Retina (tissue), 1 donor: ENCODE results near the gene LRIT3.
"Not testable (repeated sequence)": the region's sequence is repeated elsewhere in the genome, so short reads cannot be mapped to it uniquely, and the experiment has no call there.

Experiments used
- DNase-seq: peaks from one replicate; pipeline ENCODE4 v3.0.0-alpha.2; 2016

The LRIT3 gene

DNA sequence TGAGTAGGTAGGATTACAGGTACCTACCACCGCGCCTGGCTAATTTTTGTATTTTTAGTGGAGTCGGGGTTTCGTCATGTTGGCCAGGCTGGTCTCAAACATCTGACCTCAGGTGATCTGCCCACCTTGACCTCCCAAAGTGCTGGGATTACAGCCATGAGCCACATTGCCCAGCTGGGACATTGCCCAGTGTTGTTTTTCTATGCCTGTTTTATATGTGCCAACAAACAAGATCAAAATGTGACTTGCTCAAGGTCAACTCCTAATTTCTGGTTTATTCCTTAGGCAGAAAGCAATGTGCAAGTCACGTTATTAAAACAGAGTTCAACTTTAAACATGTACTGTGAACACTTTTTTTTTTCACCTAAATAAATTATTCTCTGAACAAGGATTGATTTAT lies 2.7 kb downstream of the LRIT3 start:
- DNase-seq: no peak

DNA sequence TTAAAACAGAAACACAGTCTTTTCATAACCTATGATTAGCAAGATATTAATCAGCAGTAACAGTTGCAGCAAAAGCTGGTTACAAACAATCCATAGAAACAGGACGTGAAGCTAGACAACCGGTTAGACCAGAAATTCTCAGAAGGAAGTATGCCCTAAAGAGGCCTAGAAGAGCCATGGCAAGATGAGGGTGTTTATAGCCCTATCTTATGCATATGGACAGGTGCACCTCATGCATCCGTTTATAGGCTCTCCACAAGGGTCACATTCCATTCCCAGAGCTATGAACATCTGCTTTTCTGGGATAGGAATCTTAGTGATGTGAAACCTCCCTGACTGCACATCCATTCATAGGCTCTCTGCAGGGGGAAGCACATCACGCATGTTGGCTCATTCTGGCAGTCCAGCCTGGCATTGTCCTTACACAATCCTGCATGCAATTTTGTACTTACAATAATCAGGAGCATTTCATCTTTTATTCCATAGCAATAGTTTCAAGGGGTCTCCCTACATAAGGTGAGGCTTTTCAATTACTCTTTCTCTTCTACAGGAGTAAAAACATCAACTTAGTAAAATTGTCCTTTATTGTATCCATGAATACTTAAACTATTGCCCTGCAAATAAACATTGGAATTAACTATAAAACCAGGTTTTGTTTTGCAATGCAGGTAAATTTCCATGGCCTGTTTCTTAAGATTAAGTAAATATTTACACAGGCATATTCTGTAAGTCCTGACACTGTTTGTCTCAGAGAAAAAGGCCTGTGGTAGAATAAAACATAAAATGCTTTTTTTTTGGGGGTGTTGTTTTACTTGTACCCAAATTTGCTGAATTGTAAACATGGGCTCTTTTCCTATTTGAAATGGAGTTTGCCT lies 11.8 kb downstream of the LRIT3 start:
- not testable (repeated sequence) for DNase-seq

DNA sequence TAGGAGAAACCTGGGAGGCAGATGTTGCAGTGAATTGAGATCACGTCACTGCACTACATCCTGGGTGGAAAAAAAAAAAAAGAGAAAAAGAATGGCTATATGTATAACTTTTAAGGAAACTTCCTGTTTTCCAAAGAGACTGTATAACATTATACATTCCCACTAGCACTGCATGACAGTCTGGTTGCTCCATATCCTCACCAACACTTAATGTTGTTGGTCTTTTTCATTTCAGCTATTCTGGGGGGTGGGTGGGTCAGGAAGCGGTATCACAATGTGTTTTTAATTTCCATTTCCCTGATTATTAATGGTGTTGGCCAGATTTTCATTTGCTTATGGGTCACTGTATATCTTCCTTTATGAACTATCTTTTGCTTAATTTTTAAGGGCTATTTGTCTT lies 13.4 kb downstream of the LRIT3 start:
- DNase-seq: no peak

DNA sequence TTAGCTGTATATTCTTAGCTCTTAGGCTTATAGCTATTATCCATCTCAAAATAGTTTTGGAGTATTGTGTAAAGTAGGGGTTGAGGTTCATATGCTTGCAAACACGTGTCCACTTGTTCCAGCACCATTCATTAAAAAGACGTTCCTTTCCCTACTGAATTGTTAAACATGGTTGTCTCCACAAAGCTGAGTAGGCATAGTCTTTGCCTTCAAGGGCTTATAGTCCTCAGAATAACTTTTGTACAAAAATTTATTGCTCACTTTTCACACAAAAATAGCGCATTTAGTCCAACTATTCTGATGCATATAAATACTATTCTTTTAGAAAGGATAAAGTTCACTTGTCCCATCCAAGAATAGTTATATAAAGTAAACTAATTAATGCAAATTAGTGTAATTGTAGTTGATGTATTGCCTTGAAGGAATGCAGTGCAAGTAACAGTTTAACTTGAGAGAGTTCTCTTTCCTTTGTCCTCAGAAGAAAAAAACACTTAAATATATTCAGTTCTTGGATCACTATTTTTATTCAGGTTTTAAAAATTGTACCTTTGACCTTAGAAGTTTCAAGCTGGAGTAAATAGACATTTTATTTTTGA lies 14.1 kb downstream of the LRIT3 start:
- DNase-seq: peak; percentile 24

DNA sequence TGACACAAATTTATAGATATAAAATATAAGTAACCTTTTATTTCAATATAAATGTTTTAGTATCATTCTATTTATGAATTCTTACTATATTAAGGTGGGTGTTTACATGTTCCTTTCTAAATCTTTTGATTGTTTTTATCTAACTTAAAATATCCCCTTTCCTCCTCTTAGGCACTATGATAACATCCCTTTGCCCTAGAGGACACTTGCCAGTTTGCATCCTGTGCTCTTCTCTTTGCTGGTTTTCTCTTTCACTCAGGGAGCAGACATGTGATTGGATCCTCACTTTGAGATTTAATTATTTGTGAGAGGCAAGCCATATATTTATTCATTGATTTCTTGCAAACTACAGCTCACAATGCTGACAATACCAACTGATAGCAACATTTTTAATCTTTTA lies 16.2 kb downstream of the LRIT3 start:
- no peak for DNase-seq

DNA sequence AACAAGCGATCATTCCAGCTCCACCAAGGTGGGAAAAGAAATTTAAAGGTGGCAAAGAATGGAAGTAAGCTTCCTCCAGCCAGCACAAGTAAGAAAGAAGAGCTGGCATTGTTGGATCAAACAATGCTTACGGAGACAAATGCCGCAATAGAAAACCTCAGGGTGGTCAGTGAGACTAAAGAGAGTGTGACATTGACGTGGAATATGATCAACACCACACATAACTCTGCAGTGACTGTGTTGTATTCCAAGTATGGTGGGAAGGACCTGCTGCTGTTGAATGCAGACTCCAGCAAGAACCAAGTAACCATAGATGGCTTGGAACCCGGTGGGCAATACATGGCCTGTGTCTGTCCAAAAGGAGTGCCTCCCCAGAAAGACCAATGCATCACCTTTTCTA lies 22.2 kb downstream of the LRIT3 start:
- no peak for DNase-seq

DNA sequence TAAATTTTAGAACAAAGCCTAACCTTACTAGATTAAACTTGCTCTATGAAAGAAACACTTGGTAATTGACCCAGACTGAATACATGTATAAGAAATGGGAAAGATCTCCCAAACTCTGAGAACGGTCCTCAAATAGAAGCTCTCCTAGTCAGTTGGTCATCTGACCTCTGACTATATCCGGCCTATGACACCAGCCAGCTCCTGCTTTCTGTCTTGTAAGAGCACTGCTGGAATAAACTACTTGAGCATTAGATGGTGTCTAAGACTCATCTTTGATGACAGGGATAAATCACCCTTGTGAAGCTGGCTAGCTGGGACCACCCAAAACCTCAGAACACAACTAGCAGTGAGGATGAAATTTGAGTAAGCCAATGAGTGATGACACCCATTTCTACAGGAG lies 24.2 kb downstream of the LRIT3 start:
- DNase-seq: no peak

DNA sequence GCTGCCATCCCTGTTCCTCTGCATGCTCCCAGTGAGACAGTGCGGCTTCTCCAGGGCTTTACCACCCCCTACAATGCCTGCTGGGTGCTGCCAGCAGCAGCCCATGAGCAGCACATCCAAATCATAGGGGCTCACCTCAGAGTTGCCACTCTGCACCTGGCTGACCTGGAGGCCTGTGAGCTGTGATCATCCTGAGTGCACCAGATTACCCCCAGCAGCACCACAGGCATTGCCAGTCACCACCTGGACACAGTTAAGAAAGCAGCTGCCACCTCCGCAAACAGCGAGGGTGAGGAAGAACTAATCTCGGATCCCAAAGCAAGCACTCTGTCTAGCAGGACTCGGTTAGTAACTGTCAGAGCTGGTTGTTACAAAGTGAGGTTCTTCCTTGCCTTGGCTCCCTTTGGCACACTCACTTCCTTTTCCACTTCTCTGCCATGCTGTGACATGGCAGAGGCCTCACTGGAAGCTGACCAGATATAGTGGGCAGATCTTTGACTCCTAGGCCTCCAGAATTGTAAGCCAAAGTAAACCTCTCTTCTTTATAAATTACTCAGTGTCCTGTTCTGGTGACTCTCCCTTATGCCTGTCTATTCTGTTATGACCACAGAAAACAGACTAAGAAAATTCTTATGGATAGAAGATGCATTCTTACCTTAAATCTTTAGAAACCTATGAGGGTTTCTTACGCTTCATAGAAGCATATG lies 25.2 kb downstream of the LRIT3 start:
- DNase-seq: no peak

DNA sequence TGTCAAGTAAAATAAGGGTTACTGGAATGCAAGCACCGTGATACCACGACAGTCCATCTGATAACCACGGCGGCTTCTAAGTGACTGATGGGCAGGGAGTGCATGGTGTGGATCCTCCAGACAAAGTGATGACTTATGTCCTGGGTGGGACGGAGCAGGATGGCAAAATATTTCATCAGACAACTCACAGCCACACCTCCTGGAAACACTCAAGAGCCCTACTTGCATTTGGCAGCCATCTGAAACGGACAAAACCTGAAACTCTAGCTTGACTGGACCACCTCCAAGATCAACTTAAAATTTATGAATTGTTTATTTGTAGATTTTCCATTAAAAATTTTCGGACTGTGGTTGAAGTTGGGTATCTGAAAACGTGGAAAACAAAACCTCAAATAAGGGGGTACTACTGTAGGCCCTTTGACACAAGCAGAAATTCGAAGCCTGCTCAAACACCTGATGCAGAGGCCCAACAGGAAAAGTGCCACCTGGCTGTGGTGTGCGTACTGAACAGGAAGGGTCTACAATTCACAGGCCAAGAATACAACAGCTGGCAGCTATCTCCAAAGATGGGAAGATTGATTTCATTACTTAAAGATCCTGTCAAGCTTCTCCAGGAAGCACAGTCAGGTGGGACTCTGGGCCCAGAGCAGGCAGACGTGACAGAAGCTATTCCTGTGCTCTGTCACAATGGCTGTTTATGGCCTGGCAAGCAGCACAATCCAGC lies 26.0 kb downstream of the LRIT3 start:
- no peak for DNase-seq

DNA sequence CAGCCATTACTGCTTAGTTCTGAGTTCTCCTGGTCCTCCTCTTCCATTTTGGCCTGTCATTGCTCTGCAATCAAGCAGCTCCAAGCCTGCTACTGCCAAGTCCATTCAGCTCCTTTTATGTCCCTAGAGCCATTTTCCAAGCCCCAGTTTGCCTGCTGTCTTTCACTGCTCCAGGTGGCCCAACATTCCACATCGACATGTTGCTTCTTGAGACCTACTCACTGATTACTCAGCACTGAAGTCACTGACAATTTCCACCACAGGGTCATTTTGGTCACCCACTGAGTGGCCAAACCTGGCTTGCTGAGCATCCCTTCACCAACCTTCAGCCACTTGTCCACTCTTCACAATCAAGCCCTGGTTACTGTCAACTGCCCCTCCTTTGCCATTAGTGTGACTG lies 27.2 kb downstream of the LRIT3 start:
- no peak for DNase-seq

DNA sequence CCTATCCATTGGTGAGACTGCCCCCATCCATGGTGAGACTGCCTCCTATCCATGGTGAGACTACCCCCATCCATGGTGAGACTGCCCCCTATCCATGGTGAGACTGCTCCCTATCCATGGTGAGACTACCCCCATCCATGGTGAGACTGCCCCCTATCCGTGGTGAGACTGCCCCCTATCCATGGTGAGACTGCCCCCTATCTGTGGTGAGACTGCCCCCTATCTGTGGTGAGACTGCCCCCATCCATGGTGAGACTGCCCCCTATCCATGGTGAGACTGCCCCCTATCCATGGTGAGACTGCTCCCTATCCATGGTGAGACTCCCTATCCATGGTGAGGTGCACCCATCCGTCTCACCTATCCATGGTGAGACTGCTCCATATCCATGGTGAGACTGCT lies 27.6 kb downstream of the LRIT3 start:
- DNase-seq: not testable (repeated sequence)

DNA sequence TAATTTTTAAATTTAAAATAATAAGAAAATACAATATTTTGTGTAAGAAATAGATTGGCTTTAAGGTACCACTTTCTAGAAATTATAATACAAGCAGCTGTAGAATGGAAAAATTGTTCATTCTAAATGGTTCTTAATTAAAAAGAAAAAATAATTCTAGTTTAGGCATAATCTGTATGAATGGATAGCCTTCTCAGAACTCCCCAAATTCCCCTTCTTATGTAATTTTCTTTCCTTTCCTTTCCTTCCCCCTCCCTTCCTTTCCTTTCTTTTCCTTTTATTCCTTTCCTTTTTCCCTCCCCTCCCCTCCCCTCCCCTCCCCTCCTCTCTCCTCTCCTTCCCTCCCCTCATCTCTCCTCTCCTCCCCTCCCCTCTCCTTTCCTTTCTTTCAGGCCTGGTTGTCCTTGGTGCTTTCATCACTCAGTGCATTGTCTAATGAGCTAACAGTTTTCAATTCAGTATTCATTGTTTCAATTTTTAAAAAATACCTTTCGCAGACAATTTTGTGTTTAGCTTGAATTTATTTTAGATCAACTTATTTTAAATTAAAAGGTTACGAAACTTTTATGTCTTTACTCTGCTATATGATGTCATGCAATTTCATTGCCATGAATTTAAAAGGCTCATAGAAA lies 28.8 kb downstream of the LRIT3 start:
- no peak for DNase-seq

DNA sequence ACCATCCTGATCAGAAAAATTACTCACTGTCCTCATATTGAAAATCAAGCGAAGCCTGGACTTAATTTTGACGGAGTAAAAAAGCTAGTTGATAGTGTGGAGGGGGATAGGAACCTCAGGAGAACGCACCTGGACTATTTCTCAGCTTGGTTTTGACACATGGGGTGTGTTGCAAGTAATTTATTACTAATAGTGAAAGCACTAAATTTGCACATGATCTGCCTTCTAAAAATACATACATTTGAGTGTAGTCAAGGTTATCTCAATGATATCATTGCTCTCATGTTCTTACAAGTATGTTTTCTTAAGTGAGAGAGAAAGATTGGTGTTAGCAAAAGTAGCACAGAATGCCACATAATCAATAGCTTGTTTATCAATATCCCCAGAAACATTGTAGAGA lies 29.5 kb downstream of the LRIT3 start:
- no peak for DNase-seq

DNA sequence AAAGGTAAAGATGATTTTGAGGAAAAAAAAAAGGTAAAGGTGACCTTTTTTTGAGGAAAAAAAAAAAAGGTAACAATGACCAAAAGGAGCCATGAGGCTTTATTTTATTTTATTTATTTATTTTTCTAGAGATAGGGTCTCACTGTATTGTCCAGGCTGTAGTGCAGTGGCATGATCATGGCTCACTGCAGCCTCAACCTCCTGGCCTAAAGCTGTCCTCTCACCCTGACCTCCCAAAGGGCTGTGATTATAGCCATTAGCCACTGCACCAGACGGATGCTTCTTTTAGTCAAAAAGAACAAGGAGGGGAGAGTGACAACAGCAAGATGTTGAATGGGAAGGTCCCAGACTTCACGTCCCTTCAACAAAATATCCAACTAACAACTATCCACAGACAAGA lies 30.4 kb downstream of the LRIT3 start:
- DNase-seq: no peak

DNA sequence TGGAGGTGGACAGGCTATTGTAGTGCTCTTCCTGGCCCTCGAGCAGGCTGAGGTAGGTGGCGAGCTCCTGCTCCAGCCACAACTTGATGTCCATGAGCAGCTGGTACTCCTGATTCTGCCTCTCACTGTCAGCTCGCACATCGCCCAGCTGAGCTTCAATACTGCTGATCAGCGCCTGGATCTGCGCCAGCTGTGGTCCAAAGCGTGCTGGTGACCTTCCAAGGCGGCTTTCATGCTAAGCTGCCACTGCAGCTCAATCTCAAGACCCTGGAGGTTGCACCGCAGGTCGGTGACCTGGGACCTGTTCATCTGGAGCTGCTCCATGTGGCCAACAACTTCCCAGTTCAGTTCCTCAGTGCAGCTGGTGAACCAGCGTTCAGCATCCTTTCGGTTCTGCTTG lies 31.2 kb downstream of the LRIT3 start:
- DNase-seq: no peak

DNA sequence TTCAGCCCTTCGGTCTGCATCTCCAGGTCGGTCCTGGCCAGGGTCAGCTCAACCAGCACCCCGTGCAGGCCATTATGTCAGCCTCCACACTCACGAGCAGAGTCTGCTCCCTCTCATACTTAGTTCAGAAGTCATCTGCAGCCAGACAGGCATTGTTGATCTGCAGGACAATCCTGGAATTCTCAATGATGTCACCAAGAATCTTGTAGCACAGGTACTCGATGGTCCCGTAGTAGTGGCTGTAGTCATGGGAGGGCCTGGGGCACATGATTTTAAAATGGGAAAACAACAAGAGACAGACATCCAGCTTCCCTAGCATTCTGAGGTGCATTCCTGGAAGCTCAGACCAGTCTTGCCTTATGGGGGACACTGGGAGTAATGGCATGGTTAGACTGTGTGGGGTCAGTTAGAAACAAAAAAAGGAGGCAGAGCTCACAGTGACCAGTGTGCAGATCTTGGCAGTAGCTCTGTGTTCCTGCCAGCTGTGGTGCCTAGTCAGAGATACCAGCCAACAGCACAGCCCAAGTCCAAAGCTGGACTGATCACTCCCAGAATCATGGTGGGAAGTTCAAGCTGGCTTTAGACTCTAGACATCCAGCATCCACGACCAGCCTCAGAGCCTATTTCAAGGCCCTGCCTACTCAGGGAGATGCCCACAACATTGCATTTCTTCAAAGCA lies 31.9 kb downstream of the LRIT3 start:
- DNase-seq: no peak

DNA sequence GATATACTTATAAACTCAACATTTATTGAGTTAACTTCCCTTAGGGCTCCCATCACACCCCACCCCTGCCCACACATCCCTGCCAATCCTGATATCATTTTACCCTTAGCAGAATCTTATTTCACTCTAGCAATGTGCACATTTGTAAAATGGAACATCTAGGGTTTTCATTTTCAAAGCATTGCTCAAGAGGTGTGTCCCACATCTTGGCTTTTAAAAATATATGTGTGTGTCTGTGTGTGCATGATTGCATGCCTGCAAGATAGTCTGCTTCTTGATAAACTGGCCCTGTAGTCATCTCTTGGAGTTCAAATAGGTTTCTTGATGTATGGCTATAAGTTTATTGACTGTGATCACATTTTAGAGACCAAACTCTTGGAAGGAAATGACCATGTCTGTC lies 38.4 kb downstream of the LRIT3 start:
- no peak for DNase-seq

DNA sequence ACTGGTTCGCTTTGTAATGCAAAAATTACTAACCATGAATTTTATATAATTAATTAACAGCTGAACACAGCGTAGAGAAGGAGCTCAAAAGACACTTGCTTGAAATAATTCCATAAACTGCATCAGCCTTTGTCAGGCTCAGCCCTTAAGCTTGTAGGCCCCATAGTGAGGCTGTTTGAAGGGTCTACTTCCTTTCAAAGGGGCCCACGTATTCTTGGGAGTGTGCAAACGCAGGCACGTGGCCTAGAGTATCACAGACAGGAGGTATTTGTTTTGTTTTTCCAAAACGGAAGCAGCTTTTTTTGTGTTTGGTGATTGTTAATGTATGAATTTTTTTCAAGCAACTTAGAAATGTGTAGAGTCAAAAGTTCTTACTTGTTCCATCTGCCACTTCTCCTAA lies 39.2 kb downstream of the LRIT3 start:
- no peak for DNase-seq

DNA sequence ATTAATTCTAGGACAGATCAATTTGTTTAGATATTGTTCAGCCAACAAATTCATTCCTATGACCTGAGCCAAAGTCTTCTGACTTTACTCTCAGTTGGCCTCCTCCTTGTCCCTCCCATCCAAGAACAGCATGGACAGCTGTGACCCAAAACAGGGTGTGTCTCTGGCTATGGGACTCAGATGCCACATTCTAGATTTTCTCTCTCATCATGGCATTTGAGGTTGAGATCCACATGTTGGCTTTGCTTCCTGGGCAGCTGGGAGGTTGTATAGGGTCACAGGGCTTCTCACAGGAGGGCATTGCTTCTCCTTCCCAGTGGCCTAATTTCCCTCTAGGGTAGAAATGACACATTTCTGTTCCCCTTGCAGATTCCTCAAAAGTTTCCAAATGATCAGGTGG lies 42.2 kb downstream of the LRIT3 start:
- no peak for DNase-seq

DNA sequence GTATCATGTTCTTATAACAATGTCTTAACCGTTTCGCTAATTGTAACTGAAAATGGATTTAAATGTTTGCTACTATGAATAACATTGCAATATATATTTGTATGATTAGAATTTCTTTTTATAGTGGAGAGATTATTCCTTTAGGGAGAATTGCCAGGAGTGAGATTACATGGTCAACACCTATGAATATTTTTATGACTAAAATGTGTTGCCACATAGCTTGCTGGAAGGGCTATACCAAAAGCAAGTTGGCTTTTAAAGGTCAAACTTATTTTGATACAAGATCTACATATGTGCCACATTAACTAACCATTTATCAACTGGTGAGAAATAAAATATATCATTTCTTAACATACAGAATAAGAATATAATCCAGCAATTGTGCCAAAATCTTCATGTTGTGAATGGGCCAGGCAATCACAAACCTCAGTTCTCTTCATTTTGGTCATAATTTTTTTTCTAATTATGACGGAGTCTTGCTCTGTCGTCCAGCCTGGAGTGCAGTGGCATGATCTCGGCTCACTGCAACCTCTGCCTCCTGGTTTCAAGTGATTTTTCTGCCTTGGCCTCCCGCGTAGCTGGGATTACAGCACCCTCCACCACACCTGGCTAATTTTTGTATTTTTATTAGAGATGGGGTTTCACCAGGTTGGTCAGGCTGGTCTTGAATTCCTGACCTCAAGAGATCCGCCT lies 54.8 kb downstream of the LRIT3 start:
- no peak for DNase-seq

DNA sequence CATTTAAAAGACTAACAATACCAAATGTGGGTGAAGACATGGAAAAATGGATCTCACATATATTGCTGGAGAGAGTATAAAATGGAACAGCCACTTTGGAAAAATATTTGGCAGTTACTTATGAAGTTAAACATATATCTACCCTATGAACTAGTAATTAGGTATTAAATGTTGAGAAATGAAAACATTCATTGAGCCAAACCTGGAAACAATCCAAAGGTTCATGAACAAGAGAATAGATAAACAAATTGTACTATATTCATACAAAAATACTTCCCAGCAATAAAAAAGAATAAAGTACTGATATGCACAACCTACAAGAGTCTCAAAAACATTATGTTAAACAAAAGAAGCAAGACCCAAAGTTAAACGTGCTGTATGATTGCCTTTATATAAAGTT lies 60.8 kb downstream of the LRIT3 start:
- no peak for DNase-seq

DNA sequence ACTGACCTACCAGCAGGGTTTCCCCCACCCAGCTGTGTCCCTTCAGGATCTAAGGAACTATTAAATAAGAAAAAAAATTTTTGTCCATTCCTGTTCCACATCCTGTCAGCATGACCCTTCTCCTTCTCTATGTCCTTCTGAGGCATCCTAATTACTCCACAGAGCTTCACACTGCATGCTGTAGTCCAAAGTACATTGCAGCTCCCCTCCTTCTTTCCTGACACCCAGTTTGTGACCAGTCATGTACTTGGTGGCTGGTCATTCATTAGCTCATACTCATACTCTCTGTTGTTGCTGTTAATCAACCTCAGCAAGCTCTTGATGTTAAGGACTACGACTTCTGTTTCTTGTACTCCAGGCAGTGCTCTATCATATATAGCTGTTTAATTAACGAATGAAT lies 62.3 kb downstream of the LRIT3 start:
- DNase-seq: no peak
